ENCODE measurements around the gene ARL4C.

ARL4C gene

DNA sequence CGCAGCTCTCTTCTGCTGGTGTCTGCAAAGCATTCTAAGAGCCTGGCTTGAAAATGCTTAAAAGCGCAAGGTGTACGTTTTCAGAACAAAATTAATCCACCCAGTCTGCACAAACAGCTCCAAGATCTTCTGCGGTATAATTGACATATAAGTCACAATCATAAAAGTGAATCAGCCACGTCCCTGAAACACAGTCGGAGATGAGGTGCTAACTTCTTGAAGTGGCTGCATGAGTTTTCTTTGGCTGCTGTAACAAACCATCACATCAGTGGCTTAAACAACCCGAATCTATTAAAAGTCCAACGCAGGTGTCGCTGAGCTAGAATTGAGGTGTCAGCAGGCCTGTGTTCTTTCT, 32.6 kb downstream of the ARL4C start:
- 100% methylated on average over 5 of the region's 9 CpGs for WGBS (ENCODE audit: insufficient coverage)
- no peaks in the 10 kb centered on the region for H3K36me3 ChIP-seq (ENCODE audit: control insufficient read depth in 4 of 4, insufficient read depth in 4 of 4, low read length in 3 of 4)
- no peak for DNase-seq
- CTCF ChIA-PET = interaction anchor here (0.6 to 1.6 kb wide), 2 partner anchors 14 to 34 kb away, joined by 3 read pairs; no protein-coding TSS in a partner anchor
- POLR2A ChIA-PET = no interaction called here
- H3K27me3 ChIP-seq (replicated peaks in 2 of 5; ENCODE audit: control insufficient read depth in 4 of 5, insufficient read depth in 5 of 5, low read length in 4 of 5) = peaks cover 0 to 4% (median 0%) of the 10 kb centered on the region in 5 experiments
- H3K4me1 ChIP-seq (ENCODE audit: control extremely low read depth in 1 of 4, control insufficient read depth in 4 of 4, insufficient read depth in 4 of 4, low read length in 3 of 4) = peaks cover 0 to 4% (median 0%) of the 10 kb centered on the region in 4 experiments
- no peak overlapping the region for H3K27ac ChIP-seq (ENCODE audit: insufficient read depth in 1 of 2, low read depth in 1 of 2, low read length in 2 of 2, poor library complexity in 1 of 2, severe bottlenecking in 2 of 2)
- no peak overlapping the region for H3K4me3 ChIP-seq (ENCODE audit: control insufficient read depth in 1 of 7, extremely low read depth in 1 of 7, insufficient read depth in 4 of 7, low read depth in 2 of 7, low read length in 6 of 7)
- peaks cover 0 to 3% (median 0%) of the 10 kb centered on the region in 5 experiments for H3K9me3 ChIP-seq (ENCODE audit: control extremely low read depth in 1 of 5, control insufficient read depth in 4 of 5, insufficient read depth in 2 of 5, low read depth in 1 of 5, low read length in 4 of 5)

DNA sequence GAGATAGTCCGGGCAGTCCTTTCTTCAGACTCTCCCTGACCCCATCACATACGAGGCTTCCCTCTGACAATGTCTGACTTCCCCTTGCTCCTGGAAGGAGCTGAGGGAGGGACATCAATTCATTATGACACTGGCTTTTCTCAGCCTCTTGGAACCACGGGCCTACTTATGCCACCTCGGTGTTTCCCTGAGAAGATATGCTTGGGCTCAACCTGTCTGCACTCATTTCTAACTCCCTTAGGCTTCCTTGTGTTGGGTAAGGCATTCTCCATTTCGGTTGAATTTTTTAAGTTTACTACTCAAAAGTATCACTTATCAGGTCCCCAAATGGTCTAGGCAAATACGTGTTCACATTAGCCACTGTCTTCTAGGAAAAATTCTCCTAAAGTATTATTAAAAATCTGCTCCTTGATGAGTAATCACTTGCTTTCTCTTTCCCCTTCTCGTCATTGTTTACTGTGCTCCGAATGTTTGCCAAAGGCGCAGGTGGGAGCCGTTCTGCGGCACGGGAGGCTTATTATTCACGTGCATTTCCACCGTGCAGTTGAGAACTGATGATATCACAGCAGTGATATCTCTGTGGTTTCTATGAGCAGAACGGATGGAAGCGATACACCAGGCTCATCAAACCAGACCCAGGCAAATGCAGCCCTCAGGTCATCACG, 33.1 kb downstream of the ARL4C start:
- POLR2A ChIA-PET = no interaction called here
- Histone ChIP-seq H3K27me3 (replicated peaks in 2 of 5; ENCODE audit: control insufficient read depth in 4 of 5, insufficient read depth in 5 of 5, low read length in 4 of 5) (peaks cover 0 to 4% (median 0%) of the 10 kb centered on the region in 5 experiments), H3K9me3 (ENCODE audit: control extremely low read depth in 1 of 5, control insufficient read depth in 4 of 5, insufficient read depth in 2 of 5, low read depth in 1 of 5, low read length in 4 of 5) (peaks cover 0 to 3% (median 0%) of the 10 kb centered on the region in 5 experiments), H3K27ac (ENCODE audit: insufficient read depth in 1 of 2, low read depth in 1 of 2, low read length in 2 of 2, poor library complexity in 1 of 2, severe bottlenecking in 2 of 2) (no peak overlapping the region), H3K4me1 (ENCODE audit: control extremely low read depth in 1 of 4, control insufficient read depth in 4 of 4, insufficient read depth in 4 of 4, low read length in 3 of 4) (peaks cover 0 to 4% (median 0%) of the 10 kb centered on the region in 4 experiments), H3K4me3 (ENCODE audit: control insufficient read depth in 1 of 7, extremely low read depth in 1 of 7, insufficient read depth in 4 of 7, low read depth in 2 of 7, low read length in 6 of 7) (no peak overlapping the region), H3K36me3 (ENCODE audit: control insufficient read depth in 4 of 4, insufficient read depth in 4 of 4, low read length in 3 of 4) (no peaks in the 10 kb centered on the region)
- CTCF ChIA-PET = interaction anchor here (1.6 kb wide), 1 partner anchor 13 kb away, joined by 3 read pairs; no protein-coding TSS in a partner anchor
- 97% methylated on average over 15 of the region's 17 CpGs for WGBS (ENCODE audit: insufficient coverage)
- DNase-seq = no peak

DNA sequence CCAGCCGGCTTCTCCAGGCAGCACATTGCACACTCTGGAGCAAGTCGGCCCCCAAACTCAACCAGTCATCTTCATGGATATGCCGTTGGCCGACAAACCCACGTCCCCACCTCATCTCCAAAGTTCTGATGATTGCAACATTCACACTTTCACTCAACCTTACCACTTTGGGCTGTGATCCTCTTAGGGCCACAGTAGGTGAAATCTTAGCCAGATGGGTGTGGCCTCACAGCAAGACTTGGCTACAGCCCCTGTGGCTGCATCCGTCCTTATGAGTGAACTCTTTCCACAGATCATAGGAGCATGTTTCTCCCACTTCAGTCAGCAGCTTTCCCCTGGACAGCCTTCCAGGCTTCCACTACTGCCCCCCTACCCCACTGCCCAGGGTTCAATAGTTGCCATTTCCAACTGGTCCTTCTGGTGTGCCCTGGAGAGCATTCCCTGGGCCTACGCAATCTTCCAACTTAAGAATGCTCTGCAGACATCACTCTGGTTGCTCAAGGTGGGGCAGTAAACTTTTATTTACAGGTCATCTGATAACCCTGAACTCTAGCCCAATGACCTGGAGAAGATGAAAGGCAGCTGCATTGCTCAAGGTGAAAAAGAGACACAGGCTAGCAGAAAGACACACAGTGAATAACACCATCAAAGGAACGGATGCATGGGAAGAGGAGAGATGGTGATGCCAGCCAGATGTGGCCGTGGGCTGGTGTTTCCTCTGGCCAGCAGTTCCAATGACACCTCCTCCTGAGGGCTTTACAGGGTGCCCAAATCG, 34.5 kb downstream of the ARL4C start:
- POLR2A ChIA-PET = no interaction called here
- no peak for DNase-seq
- 96% methylated on average over 9 of the region's 10 CpGs for WGBS (ENCODE audit: insufficient coverage)
- Histone ChIP-seq H3K36me3 (ENCODE audit: control insufficient read depth in 4 of 4, insufficient read depth in 4 of 4, low read length in 3 of 4) (no peaks in the 10 kb centered on the region), H3K27me3 (replicated peaks in 2 of 5; ENCODE audit: control insufficient read depth in 4 of 5, insufficient read depth in 5 of 5, low read length in 4 of 5) (peaks cover 0 to 4% (median 0%) of the 10 kb centered on the region in 5 experiments), H3K4me1 (ENCODE audit: control extremely low read depth in 1 of 4, control insufficient read depth in 4 of 4, insufficient read depth in 4 of 4, low read length in 3 of 4) (peaks cover 0 to 4% (median 0%) of the 10 kb centered on the region in 4 experiments), H3K27ac (ENCODE audit: insufficient read depth in 1 of 2, low read depth in 1 of 2, low read length in 2 of 2, poor library complexity in 1 of 2, severe bottlenecking in 2 of 2) (no peak overlapping the region), H3K9me3 (ENCODE audit: control extremely low read depth in 1 of 5, control insufficient read depth in 4 of 5, insufficient read depth in 2 of 5, low read depth in 1 of 5, low read length in 4 of 5) (peaks cover 0 to 12% (median 3%) of the 10 kb centered on the region in 5 experiments), H3K4me3 (ENCODE audit: control insufficient read depth in 1 of 7, extremely low read depth in 1 of 7, insufficient read depth in 4 of 7, low read depth in 2 of 7, low read length in 6 of 7) (no peak overlapping the region)
- CTCF ChIA-PET = interaction anchor here (0.6 kb wide), 1 partner anchor 329 kb away, joined by 3 read pairs; no protein-coding TSS in a partner anchor

DNA sequence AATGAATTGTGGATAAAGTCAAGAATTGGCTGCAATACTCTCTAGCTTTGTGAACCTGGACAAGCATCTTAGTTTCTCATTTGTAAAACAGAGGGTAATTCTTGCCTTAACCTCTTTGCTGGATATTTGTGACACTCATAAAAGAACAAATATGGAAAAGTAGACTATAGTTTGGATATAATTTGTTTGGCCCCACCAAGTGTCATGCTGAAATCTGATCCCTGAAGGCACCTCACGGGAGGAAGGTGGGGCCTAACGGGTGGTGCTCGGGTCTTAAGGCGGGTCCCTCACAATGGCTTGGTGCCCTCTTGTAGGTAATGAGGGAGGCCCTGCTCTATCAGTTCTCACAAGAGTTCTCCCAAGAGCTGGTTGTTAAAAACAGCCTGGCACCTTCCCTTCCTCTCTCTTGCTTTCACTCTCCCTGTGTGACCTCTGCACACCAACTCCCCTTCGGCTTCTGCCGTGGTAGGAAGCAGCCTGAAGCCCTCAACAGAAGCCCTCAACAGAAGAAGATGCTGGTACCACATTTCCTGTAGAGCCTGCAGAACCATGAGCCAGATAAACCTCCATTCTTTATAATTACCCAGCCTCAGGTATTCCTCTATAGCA, 37.4 kb downstream of the ARL4C start:
- Histone ChIP-seq H3K27ac (ENCODE audit: insufficient read depth in 1 of 2, low read depth in 1 of 2, low read length in 2 of 2, poor library complexity in 1 of 2, severe bottlenecking in 2 of 2) (no peak overlapping the region), H3K9me3 (ENCODE audit: control extremely low read depth in 1 of 5, control insufficient read depth in 4 of 5, insufficient read depth in 2 of 5, low read depth in 1 of 5, low read length in 4 of 5) (peaks cover 0 to 11% (median 3%) of the 10 kb centered on the region in 5 experiments), H3K36me3 (ENCODE audit: control insufficient read depth in 4 of 4, insufficient read depth in 4 of 4, low read length in 3 of 4) (no peaks in the 10 kb centered on the region), H3K4me3 (ENCODE audit: control insufficient read depth in 1 of 7, extremely low read depth in 1 of 7, insufficient read depth in 4 of 7, low read depth in 2 of 7, low read length in 6 of 7) (no peak overlapping the region), H3K4me1 (ENCODE audit: control extremely low read depth in 1 of 4, control insufficient read depth in 4 of 4, insufficient read depth in 4 of 4, low read length in 3 of 4) (peaks cover 0 to 6% (median 0%) of the 10 kb centered on the region in 4 experiments), H3K27me3 (replicated peaks in 2 of 5; ENCODE audit: control insufficient read depth in 4 of 5, insufficient read depth in 5 of 5, low read length in 4 of 5) (peaks cover 0 to 4% (median 0%) of the 10 kb centered on the region in 5 experiments)
- no peak for DNase-seq
- 100% methylated on average over 1 of the region's 6 CpGs for WGBS (ENCODE audit: insufficient coverage)
- CTCF ChIA-PET = interaction anchor here (1.0 to 1.5 kb wide), 2 partner anchors 9 to 24 kb away, joined by 3 read pairs; no protein-coding TSS in a partner anchor
- POLR2A ChIA-PET = interaction anchor here (0.6 kb wide), 1 partner anchor 166 kb away, joined by 4 read pairs; no protein-coding TSS in a partner anchor

DNA sequence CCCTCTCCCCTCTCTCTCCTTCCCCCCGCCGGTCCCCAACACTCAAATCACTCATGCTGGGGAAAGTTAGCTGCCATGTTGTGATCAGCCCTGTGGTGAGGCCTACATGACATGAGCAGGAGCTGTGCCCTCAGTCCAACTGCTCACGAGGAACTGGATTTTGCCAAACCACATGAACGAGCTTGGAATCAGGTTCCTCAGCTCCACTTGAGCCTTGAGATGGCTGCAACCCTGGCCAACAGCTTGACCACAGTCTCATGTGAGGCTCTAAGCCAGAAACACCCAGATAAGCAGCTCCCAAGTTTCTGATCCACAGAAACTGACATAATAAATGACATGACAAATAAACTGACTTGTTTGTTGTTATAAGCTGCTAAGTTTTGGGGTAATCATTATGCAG, 38.4 kb downstream of the ARL4C start:
- Histone ChIP-seq H3K4me3 (ENCODE audit: control insufficient read depth in 1 of 7, extremely low read depth in 1 of 7, insufficient read depth in 4 of 7, low read depth in 2 of 7, low read length in 6 of 7) (no peak overlapping the region), H3K27me3 (replicated peaks in 2 of 5; ENCODE audit: control insufficient read depth in 4 of 5, insufficient read depth in 5 of 5, low read length in 4 of 5) (peaks cover 0 to 4% (median 0%) of the 10 kb centered on the region in 5 experiments), H3K9me3 (ENCODE audit: control extremely low read depth in 1 of 5, control insufficient read depth in 4 of 5, insufficient read depth in 2 of 5, low read depth in 1 of 5, low read length in 4 of 5) (peaks cover 0 to 11% (median 3%) of the 10 kb centered on the region in 5 experiments), H3K36me3 (ENCODE audit: control insufficient read depth in 4 of 4, insufficient read depth in 4 of 4, low read length in 3 of 4) (no peaks in the 10 kb centered on the region), H3K4me1 (ENCODE audit: control extremely low read depth in 1 of 4, control insufficient read depth in 4 of 4, insufficient read depth in 4 of 4, low read length in 3 of 4) (peaks cover 0 to 7% (median 0%) of the 10 kb centered on the region in 4 experiments), H3K27ac (ENCODE audit: insufficient read depth in 1 of 2, low read depth in 1 of 2, low read length in 2 of 2, poor library complexity in 1 of 2, severe bottlenecking in 2 of 2) (no peak overlapping the region)
- ChIA-PET CTCF (interaction anchor here (1.0 kb wide), 1 partner anchor 25 kb away, joined by 3 read pairs; no protein-coding TSS in a partner anchor), POLR2A (interaction anchor here (0.7 kb wide), 1 partner anchor 15 kb away, joined by 6 read pairs; no protein-coding TSS in a partner anchor)
- 94% methylated on average over 2 of the region's 4 CpGs for WGBS (ENCODE audit: insufficient coverage)
- DNase-seq = no peak

DNA sequence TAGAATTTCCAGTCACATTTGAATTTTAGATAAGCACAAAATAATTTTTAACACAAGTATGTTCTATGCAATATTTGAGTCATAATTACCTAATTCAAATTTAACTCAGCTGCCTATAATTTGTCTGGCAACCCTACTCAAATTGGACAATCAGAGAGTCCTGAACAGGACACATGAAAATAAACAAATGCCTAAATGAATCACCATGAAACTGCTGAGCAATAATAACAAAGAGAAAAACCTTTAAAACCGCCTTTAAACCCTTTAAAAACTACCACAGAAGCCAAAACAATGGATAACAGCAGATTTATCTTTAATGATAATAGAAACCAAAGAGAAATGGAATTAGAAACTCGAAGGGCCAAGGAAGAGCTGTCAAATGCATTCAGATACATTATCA, 39.5 kb downstream of the ARL4C start:
- no CpG with 5 or more reads among the region's 2 CpGs for WGBS (ENCODE audit: insufficient coverage)
- Histone ChIP-seq H3K9me3 (ENCODE audit: control extremely low read depth in 1 of 5, control insufficient read depth in 4 of 5, insufficient read depth in 2 of 5, low read depth in 1 of 5, low read length in 4 of 5) (peaks cover 0 to 11% (median 3%) of the 10 kb centered on the region in 5 experiments), H3K4me1 (ENCODE audit: control extremely low read depth in 1 of 4, control insufficient read depth in 4 of 4, insufficient read depth in 4 of 4, low read length in 3 of 4) (peaks cover 0 to 7% (median 0%) of the 10 kb centered on the region in 4 experiments), H3K4me3 (ENCODE audit: control insufficient read depth in 1 of 7, extremely low read depth in 1 of 7, insufficient read depth in 4 of 7, low read depth in 2 of 7, low read length in 6 of 7) (no peak overlapping the region), H3K27me3 (replicated peaks in 2 of 5; ENCODE audit: control insufficient read depth in 4 of 5, insufficient read depth in 5 of 5, low read length in 4 of 5) (peaks cover 0 to 3% (median 0%) of the 10 kb centered on the region in 5 experiments), H3K36me3 (ENCODE audit: control insufficient read depth in 4 of 4, insufficient read depth in 4 of 4, low read length in 3 of 4) (no peaks in the 10 kb centered on the region), H3K27ac (ENCODE audit: insufficient read depth in 1 of 2, low read depth in 1 of 2, low read length in 2 of 2, poor library complexity in 1 of 2, severe bottlenecking in 2 of 2) (no peak overlapping the region)
- ChIA-PET CTCF (no interaction called here), POLR2A (no interaction called here)
- DNase-seq = no peak
